GM19193 (cell line): Measurements from ENCODE around the gene NT5C2.

Source experiments
- POLR2A ChIP-seq: IDR thresholded peaks from 4 replicates; pipeline ENCODE4 v1.6.1; 2011; ENCODE audit not compliant: insufficient read depth, insufficient read length; ENCODE audit errors: extremely low read depth

Gene NT5C2

DNA sequence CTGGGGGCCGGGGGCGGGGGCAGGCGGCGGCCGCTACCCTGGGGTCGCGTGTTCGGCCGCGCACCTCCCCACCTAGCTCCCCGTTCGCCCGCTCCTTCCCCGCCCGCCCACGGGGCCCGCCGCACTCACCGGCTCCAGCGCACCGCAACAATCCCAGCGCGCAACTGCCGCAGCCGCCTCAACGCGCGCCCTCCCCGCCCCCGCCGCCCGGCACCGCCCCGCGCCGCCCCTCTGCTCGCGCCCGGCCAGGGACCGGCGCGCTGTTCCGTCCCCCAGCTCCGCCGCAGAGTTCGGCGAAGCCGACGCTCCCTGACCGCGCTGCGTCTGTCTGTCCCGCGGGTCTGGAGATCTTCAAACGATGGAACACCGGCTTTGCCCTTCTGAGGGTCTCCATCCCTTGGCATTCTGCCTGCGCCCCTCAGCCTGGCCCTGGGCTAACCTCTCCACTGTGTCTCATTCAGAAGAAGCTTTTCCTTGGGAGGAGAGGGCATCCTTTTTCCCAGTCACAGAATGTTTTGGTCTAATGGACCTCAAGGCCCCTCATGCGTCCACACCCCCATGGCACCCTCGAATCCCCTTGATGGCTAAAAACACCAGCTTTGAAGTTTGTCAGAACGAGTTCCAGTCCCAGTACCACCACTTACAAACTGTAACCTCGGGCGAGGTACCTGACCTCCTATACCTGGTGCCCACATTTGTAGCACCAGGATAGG lies at the start of gene NT5C2:
Gene NT5C2 (minus strand): TSS at position 166 of the 713 bp plus-strand sequence. CDS start 18,314 bp downstream, outside the sequence.
- TF ChIP-seq POLR2A: no peak

GRCh38 chr10:103241262-103242011 lies 48.4 kb upstream of the NT5C2 start:
- TF ChIP-seq POLR2A: no peak

GRCh38 chr10:103238506-103239252 lies 45.6 kb upstream of the NT5C2 start:
- no peak for TF ChIP-seq POLR2A

GRCh38 chr10:103235775-103236174 lies 42.7 kb upstream of the NT5C2 start:
- no peak for TF ChIP-seq POLR2A

DNA sequence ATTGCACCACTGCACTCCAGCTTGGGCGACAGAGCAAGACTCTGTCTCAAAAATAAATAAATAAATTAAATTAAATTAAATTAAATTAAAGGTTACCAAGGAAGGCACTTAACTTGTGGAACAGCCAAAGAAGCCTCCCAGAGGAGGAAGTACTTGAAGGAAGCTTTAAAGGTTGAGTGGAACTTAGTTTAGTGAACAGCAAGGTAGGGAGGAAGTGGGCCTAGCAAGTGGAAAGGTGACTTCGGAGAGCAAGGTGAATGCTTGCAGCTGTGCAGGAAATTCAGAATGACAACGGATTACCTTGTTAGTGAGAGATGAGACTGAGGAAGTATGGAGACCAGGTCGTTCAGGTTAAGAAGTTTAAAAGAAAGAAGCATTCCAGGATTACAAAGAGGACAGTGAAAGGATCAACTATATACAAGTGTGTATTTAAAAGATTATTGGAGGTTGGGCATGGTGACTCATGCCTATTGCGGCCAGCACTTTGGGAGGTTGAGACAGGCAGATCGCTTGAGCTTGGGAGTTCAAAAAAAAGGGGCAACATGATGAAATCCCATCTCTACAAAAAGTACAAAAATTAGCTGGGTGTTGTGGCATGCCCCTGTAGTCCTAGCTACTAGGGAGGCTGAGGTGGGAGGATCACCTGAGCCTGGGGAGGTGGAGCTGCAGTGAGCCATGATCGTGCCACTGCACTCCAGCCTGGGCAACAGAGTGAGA lies 39.9 kb upstream of the NT5C2 start:
- TF ChIP-seq POLR2A: no peak

- no peak for TF ChIP-seq POLR2A
Observed at GRCh38 chr10:103232131-103232673, 39.1 kb upstream of the NT5C2 start.

DNA sequence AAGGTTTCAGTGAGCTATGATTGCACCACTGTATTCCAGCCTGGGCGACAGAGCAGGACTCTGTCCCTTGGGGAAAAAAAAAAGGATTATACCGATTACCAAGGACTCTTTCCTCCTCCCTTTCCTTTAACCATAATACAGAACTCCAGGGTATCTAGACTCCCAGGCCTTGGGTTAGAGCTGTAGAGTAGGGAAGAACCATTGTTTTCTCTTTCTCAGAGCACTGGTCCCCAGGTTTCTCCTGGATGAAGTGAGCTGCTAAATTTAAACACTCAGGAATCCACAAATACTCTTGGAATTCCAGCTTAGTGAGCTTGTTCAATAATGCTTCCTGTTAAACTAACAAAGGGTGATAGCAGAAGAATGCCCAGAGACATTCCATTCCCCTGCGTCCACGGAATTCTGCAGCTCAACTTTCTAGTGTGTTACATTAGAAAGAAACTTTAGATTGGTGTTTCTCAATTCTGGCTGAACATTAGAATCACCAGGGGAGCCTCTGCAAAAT lies 38.0 kb upstream of the NT5C2 start:
- no peak for TF ChIP-seq POLR2A

DNA sequence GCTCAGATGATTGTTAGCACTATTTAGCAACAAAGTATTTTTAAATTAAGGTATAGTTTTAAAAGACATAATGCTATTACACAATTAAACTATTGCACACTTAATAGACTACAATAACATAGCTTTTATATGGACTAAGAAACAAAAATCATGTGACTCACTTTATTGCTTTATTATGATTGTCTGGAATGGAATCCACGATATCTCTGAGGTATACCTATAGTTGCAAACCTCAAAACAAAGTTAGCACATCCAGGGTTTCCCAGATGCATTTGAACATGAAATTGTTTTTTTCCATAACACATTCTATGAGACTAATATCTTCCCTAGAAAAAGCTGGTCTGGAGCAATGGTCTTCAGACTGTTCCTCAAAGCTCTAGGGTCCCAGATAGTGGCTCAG lies 34.3 kb upstream of the NT5C2 start:
- TF ChIP-seq POLR2A: no peak

DNA sequence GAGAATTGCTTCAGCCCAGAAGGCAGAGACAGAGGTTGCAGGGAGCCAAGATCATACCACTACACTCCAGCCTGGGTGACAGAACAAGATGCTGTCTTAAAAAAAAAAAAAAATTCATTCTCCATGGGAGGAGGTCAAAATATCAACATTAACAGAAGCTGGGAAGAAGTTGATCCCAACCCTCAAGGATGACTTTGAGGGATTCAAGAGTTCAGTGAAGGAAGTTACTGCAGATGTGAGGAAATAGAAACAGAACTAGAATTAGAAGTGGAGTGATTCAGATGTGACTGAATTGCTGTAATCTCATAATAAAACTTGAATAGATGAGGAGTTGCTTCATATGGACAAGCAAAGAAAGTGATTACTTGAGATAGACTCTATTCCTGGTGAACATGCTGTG lies 32.9 kb upstream of the NT5C2 start:
- TF ChIP-seq POLR2A: no peak

- TF ChIP-seq POLR2A: no peak
Observed at GRCh38 chr10:103224133-103224532, 31.1 kb upstream of the NT5C2 start.

- no peak for TF ChIP-seq POLR2A
Observed at GRCh38 chr10:103215601-103216000, 22.5 kb upstream of the NT5C2 start.

DNA sequence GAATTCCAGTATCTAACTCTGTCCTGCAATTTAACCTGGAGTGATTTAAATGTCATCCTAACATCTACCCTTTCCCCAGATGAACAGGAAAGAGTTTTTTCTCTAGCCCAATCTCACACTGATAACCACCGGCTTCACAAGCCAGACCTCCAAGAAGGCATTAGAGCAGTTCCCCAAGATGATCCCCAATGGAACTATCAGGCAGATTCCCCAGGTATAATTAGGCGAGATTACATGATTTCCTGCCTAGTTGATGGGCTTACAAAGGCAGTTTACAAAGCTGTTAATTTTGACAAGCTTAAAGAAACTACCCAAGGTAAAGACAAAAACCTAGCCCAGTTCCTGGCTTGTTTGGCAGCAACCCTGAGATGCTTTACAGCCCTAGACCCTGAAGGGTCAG lies 14.1 kb upstream of the NT5C2 start:
- TF ChIP-seq POLR2A: no peak

- no peak for TF ChIP-seq POLR2A
Observed at GRCh38 chr10:103204353-103205255, 11.5 kb upstream of the NT5C2 start.
